Measurements from ENCODE around the gene C1orf52. TPM values are rescaled to one million over a fixed set of nuclear protein-coding genes. Genes with fewer than 3 reads are reported as not detected.

The C1orf52 gene
- total RNA-seq, 1 experiment from 2014 or later, result 44.5 TPM

GRCh38 chr1:85245891-85246290 is 13.6 kb downstream of the C1orf52 start:
- peaks cover 31% of the 10 kb centered on the region for H3K9me3 Mint-ChIP-seq
- DNase-seq (ENCODE audit: low spot score) (no peak), ATAC-seq (no peak)
- peaks cover 14% of the 10 kb centered on the region for H3K4me1 Mint-ChIP-seq
- ChIA-PET POLR2A (no interaction called here), CTCF (no interaction called here)
- H3K4me3 Mint-ChIP-seq, result no peak overlapping the region
- TF ChIP-seq, protein P1, sequence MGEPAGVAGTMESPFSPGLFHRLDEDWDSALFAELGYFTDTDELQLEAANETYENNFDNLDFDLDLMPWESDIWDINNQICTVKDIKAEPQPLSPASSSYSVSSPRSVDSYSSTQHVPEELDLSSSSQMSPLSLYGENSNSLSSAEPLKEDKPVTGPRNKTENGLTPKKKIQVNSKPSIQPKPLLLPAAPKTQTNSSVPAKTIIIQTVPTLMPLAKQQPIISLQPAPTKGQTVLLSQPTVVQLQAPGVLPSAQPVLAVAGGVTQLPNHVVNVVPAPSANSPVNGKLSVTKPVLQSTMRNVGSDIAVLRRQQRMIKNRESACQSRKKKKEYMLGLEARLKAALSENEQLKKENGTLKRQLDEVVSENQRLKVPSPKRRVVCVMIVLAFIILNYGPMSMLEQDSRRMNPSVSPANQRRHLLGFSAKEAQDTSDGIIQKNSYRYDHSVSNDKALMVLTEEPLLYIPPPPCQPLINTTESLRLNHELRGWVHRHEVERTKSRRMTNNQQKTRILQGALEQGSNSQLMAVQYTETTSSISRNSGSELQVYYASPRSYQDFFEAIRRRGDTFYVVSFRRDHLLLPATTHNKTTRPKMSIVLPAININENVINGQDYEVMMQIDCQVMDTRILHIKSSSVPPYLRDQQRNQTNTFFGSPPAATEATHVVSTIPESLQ (CRISPR knock-in tag; IDR thresholded peaks at IDR 0.05), result no peak
- TF ChIP-seq, protein P2, sequence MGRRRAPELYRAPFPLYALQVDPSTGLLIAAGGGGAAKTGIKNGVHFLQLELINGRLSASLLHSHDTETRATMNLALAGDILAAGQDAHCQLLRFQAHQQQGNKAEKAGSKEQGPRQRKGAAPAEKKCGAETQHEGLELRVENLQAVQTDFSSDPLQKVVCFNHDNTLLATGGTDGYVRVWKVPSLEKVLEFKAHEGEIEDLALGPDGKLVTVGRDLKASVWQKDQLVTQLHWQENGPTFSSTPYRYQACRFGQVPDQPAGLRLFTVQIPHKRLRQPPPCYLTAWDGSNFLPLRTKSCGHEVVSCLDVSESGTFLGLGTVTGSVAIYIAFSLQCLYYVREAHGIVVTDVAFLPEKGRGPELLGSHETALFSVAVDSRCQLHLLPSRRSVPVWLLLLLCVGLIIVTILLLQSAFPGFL (CRISPR knock-in tag; IDR thresholded peaks at IDR 0.05; ENCODE audit: borderline replicate concordance), result no peak
- no peak for TF ChIP-seq CTCF (IDR thresholded peaks at IDR 0.05)
- TF ChIP-seq, protein P3, sequence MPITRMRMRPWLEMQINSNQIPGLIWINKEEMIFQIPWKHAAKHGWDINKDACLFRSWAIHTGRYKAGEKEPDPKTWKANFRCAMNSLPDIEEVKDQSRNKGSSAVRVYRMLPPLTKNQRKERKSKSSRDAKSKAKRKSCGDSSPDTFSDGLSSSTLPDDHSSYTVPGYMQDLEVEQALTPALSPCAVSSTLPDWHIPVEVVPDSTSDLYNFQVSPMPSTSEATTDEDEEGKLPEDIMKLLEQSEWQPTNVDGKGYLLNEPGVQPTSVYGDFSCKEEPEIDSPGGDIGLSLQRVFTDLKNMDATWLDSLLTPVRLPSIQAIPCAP (CRISPR knock-in tag; IDR thresholded peaks at IDR 0.05), result no peak
- no peak for TF ChIP-seq OVOL2 (CRISPR knock-in tag; IDR thresholded peaks at IDR 0.05; ENCODE audit: borderline replicate concordance)
- no peak for TF ChIP-seq ZBTB21 (CRISPR knock-in tag; IDR thresholded peaks at IDR 0.05; ENCODE audit: borderline replicate concordance)
- no peak for TF ChIP-seq ARID4B (CRISPR knock-in tag; IDR thresholded peaks at IDR 0.05; ENCODE audit: borderline replicate concordance)
- no peak for TF ChIP-seq AR (CRISPR knock-in tag; IDR thresholded peaks at IDR 0.05)
- TF ChIP-seq, protein P4, sequence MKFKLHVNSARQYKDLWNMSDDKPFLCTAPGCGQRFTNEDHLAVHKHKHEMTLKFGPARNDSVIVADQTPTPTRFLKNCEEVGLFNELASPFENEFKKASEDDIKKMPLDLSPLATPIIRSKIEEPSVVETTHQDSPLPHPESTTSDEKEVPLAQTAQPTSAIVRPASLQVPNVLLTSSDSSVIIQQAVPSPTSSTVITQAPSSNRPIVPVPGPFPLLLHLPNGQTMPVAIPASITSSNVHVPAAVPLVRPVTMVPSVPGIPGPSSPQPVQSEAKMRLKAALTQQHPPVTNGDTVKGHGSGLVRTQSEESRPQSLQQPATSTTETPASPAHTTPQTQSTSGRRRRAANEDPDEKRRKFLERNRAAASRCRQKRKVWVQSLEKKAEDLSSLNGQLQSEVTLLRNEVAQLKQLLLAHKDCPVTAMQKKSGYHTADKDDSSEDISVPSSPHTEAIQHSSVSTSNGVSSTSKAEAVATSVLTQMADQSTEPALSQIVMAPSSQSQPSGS (CRISPR knock-in tag; IDR thresholded peaks at IDR 0.05; ENCODE audit: borderline replicate concordance, low read depth), result no peak
- no peak for TF ChIP-seq TEAD1 (CRISPR knock-in tag; IDR thresholded peaks at IDR 0.05)
- TF ChIP-seq, protein P5, sequence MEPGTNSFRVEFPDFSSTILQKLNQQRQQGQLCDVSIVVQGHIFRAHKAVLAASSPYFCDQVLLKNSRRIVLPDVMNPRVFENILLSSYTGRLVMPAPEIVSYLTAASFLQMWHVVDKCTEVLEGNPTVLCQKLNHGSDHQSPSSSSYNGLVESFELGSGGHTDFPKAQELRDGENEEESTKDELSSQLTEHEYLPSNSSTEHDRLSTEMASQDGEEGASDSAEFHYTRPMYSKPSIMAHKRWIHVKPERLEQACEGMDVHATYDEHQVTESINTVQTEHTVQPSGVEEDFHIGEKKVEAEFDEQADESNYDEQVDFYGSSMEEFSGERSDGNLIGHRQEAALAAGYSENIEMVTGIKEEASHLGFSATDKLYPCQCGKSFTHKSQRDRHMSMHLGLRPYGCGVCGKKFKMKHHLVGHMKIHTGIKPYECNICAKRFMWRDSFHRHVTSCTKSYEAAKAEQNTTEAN (CRISPR knock-in tag; IDR thresholded peaks at IDR 0.05), result no peak
- TF ChIP-seq, protein P6, sequence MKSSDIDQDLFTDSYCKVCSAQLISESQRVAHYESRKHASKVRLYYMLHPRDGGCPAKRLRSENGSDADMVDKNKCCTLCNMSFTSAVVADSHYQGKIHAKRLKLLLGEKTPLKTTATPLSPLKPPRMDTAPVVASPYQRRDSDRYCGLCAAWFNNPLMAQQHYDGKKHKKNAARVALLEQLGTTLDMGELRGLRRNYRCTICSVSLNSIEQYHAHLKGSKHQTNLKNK (CRISPR knock-in tag; IDR thresholded peaks at IDR 0.05), result no peak
- H3K27me3 Mint-ChIP-seq (ENCODE audit: low read depth), result no peaks in the 10 kb centered on the region
- H3K27ac Mint-ChIP-seq, result no peak overlapping the region
- H3K36me3 Mint-ChIP-seq, result peaks cover 26% of the 10 kb centered on the region
